GM18868 (cell line): ENCODE measurements around the gene ANKRD33B.
A peak's percentile ranks its signal among the peaks of the same experiment; 100 is the strongest.

ENCODE experiments used
- ATAC-seq: cut with Tn5 transposase; IDR thresholded peaks from one replicate; pipeline ENCODE4 v1.9.1; 2021; ENCODE audit warnings: mild to moderate bottlenecking, moderate library complexity; ENCODE audit not compliant: unreplicated experiment

Gene ANKRD33B

DNA sequence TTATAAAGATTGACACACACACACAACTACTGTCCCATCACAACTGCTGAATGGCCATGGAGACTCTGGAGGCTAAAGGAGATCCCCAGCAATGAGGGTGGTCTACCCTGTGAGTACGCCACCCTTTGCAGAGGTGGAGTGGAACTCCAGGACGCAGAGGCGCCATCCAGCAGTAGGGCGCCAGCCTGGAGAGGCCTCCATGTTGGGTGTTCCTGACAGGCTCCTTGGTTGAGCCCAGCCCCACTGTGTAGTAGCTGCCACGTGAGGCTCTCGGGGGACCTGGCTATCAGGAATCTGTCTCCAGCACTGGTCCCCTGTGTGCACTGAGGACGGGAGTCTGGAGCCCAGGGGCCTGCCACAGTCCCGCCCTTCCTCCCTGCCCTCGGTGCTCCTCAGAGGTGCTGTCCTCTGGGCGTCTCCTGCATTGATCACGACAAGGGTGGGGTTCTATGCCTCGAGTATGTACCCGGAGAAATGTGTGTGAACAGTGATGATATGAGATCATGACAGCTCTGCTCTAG lies 124.8 kb downstream of the ANKRD33B start:
- no peak for ATAC-seq

DNA sequence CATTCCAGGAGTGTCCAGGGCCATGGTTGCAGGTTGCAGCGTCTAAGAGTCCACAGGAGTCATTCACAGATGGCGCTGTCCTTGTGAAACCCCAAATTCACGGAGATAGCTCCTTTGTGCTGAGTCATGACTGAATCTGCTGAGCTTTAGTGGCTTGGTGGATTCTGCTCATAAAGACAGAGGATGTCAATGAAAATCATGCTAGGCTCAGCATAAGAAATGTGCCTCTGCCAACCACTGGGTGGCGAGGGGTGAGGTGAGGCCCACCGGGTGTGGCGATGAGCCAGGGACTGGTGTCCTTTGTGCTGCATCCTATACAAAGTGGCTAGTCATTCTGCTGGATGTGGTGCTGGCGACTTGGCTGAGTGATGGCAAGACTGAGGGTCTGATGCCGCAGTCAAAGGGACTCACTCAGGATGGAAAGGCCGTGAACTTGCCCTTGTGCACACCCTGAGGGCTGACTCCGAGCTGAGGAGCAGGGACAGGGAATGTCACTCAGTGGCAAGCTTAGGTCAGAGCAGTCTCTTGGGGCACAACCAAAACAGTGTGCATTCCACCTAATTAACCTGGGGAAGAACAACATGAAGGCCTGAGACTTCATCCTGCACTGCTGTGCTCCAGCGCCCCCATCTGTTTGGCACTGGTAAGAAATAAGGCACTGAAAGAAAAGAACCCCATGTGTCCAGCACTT lies 125.7 kb downstream of the ANKRD33B start:
- peak; percentile 20 for ATAC-seq

DNA sequence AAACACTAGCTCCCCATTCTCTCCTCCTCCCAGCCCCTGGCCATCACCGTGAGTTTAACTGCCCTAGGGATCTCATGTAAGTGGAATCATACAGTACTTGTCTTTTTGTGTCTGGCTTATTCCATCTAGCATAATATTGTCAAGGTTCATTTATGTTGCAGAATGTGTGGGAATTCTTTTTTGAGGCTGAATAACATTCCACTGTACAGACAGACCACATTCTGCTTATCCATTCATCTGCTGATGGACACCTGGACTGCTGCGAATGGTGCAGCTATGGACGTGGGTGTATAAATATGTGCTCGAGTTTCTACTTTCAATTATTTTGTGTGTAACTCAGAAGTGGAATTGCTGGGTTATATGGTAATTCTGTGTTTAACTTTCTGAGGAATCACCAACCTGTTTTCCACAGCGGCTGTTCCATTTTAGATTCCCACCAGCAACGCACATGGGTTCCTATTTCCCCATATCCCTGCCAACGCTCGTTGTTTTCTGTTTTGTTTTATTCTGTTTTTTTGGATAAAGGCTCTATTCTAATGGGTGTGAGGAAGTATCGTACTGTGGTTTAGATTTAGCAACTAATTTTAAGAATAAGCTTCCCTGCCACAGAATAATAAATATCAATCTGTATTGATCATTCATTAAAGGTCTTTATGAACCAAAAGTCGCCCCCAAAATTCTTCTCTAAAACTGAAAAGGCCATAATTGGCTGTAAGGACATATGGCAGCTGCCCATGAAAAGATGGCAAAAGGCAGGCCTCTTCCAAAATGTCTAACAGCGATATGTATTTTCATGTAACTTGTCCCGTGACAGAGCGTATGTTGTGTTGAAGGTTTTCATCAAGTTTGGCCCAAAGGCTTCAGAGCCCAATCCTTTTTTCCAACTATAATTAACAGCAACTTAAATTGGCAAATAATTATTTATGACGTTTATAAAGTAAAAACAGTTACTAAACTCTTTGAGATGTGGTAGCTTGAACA lies 126.9 kb downstream of the ANKRD33B start:
- ATAC-seq: no peak

DNA sequence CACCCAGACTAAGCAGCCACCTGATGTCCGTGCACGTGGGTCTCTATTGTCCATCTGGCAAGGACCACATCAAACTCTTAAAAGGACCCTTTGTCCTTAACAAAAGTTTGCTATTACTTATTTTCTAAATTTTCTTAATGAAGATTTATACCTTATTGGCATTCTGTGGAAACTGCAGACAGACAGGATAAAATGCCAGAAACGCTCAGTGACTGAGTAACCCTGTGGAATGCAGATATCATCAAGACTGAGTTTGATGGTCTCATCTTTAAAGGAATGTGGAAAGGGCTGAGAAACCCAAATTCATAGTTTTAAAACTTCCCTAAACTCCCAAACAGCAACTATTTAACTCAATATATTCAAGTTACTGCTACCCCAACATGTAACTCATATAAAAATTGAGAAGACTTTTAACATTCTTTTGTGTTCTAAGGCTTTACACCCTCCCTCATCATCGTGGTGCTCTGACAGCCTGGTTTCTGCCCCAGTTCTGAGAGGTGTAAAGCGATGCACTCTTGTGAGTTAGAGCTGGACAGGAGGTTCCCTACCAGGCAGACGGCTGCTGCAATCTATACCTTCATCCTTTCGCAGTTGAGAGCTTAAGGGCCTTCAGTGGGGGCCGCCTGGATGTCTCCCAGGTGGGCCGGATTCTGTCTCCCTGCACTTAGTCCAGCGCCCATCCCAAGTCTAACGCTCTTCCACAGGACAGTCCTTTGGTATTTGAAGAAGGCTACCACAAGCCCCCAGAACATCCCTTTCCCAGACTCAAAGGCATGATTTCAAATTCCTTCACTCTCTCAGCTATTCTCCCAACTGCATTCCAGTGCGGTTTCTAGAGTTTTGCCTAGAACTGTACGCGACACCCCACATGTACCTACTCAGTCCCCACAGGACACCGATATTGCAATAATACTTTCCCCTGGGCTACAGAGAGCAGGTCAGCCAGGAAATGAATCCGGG lies 128.2 kb downstream of the ANKRD33B start:
- ATAC-seq: no peak

DNA sequence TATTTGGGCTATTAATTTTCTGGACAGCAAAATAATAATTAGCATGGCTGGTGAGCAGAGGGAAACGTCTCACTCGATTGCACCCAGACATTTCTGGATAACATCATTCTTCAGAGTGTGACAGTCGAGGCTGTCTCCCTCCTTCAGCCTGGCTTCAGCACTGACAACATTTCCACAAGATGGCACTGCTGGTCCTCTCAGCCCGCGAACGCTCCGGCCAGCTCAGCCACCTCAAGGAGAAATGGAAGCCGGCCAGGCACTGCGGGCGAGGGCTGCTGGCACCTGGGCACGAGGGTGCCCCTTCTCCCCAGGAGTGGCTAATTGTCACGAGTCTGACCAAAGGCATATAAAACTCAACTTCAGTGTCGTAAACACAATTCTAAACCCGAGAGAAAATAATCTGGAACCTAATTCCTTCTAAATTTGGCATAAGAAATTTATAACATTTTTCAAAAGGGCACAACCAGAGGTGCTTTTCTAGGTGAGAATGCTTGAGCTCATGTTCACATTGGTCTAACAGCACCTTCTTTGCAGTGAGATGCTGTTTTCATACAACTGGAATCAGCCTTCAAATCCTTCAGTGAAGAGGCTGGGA lies 131.3 kb downstream of the ANKRD33B start:
- ATAC-seq: peak; percentile 48

DNA sequence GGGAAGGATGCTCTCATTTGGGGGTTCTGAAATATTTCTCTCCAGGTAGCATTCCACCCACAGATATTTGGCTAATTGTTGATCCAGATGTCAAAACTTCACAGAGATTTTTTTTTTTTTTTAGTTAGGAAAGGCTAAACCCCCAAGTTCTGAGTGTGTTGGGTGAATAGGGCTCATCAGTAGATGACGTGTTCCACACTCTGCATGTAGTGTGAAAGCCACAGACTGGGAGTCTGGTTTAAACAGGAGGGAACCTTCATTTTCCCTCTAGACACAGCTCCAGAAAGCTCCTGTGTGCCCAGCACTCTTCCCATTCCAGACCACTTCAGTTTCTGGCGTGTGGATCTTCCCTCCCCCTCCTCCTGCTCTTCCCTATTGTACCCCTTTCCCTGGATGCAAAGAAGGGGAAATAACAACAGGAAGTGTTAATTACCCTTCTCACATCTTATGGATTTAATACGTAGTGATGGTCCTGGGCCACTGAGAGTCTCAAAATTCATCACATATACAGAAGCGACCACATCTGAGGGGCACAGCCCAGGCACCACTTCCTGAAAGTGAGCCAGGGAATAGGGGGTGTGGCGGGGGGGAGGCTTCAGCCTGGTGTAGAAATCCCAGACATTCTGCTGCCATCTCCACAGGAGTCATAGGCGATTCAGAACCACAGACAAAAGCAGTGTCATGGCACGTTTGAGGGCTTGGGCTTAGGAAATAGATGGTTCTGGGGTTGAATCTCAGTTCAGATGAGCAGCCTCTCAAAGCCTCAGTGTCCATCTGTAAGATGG lies 132.1 kb downstream of the ANKRD33B start:
- ATAC-seq: no peak

DNA sequence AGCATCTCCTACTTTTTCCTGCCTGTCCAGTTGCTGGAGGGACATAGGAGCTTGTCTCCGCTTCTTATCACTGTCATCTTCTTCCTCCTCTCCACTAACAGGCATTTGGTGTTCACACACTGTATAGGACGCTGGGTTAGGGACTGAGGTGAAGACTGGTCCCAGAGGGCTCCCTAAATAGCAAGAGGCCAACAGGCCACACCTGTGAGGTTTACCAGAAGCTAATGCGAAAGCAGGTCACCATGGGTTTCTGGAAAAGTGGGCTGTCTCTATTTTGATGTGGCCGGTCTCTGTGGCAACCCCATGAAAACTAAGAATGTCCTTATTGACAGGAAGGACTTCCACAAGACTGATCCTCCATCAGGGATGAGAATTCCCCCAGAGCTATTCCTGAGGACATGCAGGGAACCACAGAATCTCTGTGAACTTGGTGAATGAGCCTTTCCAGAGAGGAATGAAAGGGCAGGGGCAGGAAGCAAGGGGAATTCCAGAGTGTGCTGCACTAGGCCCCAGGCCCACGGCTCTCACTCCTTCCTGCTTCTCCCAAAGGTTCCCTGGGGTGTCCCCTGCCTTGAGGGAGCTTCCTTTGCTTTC lies 135.5 kb downstream of the ANKRD33B start:
- ATAC-seq: peak; percentile 40

DNA sequence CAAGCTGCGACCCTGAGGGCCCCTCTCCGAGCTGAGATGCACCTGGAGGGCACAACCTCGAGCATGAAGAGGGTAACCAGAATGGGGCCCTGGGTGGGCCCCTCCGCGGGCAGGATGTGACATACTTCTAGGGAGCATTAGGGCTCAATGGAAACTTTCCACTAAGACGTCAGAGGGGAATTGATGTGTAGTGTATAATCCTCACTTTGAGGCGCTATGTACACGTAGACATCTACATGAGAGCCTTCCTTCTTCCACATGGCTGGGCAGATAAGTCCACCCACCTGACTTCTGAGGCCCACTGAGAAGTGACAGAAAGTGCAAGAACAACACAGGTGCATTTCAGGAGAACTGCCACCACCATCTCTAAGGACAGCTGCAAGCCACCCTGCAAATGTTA lies 136.1 kb downstream of the ANKRD33B start:
- peak; percentile 72 for ATAC-seq

DNA sequence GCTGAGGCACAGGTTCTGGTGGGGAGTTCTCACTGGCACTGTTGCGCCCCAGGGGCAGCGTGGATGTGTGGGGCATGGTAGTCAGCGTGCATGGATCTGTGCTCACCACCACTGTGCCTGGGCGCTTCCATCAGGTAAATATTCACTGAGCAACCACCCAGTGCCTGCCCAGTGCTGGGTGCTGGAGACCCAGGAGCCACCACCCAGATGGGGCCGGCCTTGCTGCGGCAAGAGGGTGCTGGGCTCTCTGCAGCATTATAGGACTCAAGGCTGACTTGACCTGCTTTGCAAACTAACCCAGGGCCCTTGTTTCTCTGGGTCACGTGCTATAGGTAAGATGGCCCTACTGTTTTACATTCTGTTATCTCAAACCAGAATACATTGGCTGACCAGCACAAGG lies 136.6 kb downstream of the ANKRD33B start:
- ATAC-seq: no peak

DNA sequence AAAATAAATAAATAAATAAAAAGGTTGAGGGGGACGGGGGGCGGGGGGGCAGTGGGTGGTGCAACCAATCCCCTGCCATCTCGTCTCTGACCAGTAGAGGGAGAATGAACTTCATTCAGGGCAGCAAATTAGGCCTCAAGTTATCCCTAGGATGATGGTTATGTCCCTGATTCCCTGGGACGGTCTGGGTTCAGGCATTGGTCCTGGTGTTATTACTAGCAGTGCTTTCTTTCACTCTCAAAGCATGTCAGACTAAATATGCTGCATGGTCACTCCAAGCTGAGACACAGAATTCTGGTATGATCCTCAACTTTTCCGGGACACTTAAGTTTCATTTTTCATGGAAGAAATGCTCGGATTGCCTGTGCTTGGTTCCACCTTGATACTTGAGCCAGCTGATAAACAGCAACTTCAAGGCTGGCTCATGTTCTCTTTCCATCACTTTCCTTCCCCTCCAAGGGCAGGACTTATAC lies 137.7 kb downstream of the ANKRD33B start:
- ATAC-seq: no peak

DNA sequence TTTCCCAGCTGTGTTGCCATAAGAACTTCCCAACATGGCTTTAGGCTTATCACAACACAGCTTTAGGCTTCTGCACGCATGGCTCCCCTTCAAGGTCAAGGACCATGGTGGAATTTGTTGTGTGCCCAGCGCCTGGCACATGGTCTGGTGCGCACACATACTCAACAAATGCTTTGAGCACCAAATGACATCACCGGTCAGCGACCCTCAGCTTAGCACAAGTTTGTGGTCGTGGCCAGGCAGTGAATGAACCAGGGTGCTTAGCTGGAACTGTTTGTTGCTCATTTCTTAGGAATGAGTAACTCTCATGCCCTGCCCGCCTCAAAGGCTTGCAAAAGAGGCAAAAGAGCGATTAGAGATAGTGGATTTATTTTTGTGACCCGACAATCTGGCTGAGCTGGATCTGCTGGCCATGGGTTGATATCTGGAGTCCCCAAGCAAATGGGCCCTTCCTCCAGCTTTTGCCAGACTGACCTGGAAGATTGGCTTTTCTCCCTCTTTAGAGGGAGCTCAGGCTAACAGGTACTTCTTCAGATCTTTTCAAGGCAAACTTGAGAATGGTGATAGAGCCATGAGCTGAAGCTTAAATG lies 138.3 kb downstream of the ANKRD33B start:
- no peak for ATAC-seq

DNA sequence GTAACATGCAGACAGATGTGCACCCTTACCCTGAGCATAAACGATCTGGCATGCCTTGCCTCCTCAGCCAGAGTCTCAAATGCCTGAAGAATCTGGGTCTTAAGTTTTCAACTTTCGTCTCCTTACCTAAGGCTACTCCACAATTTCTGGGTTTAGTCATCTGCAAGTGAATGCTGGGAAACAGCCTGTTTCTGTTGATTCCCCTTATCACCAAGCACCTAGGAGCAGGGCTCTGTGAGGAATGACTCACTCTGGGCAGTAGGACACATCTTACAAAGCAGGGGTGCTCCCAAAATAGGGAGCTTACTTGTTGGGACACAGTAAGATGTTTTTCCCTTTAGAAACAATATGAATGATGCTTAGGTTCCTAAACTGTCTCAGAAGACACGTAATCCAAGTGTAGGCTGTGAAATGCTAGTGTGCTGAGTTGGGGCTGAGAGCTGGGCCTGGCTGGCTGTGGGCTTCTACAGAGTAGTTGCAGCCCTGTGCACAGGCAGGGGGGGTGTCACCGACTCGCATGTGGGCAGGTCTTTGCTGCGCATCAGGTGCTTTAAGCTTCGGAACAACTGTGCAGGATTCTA lies 139.1 kb downstream of the ANKRD33B start:
- no peak for ATAC-seq

DNA sequence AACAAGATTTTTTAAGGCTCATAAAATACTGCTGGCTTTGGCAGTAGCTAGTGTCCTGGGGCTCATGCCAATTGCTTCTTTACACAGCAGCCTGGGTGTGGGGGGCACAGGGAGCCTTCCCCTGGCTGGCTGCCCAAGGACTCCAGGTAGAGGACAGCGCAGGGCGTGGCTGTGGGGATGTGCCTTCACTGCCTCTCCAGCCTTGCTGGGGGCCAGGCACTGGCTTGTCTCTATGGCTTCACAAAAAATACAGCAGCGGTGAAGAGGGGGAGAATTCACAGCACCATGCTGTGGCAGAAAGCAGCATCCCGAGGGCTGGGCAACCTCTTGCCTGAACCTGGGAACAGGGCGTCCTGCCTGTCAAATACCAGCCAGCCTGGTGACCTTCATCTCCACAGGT lies 139.8 kb downstream of the ANKRD33B start:
- no peak for ATAC-seq

DNA sequence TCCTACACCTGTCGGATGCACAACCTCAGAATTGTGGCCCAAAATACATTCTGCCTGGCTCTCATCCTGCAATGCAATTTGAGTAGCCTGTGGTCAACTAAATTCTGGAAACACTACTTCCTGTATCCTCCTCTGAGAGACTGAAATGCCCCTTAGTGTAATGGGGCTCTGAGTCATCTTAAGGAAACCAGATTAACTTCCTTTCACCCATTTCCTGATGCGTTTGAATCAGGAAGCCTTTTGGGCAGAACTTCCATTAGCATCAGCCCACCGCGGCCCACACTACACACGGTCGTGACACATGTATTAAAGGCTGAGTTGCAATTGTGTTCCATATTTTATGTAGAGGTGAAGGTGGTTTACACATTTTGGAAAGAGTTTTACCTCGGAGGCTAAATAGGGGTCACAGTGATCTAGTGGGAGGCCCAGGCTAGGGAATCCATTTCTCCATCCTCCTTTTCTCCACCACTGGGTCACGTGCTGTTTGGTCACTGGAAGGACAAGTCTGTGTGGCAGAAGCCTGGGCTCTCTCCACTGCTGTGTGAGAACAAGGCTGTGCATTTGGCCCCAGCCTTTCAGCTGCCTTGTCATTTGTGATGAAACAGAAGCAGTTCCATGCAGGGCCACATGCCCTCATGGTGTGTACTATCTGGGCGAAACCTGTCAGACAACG lies 141.2 kb downstream of the ANKRD33B start:
- no peak for ATAC-seq

DNA sequence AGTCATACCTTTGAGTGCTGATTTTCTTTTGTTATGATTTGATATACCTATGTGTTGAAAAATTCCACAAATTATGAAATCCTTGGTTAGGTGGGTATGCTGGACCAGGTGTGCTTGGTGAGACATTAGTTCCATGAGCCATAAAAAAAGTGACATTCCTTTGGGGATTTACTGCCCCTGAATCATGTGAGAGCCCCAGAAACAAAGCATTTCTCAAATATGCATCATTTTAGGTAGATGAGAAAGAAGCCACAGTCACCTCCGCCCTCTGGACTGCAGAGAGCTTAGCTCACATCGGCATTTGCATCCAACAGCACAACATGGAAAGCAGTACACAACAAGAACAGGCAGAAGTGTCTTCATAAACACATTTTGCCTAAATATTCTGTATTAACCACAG lies 141.9 kb downstream of the ANKRD33B start:
- ATAC-seq: no peak

DNA sequence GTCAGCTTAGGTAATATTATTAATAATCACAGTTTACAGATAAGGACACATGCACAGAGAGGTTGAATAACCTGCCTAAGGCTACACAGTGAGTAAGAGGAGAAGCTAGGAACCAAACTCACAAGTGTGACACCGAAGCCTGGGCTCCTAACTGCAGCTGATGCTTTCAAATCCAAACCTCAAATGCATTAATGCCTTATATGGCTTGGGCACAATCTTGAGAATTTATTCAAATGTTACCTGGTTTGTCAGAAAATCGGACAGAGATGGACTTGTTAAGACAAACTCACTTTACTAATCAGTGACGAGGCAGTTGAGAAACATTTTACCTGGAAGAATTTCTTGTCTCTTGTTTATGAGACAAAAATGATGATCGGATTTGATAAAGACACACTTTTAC lies 142.5 kb downstream of the ANKRD33B start:
- ATAC-seq: no peak
